Skeletal muscle tissue (tissue), 4 donors: ENCODE measurements around the gene HOXC10. TPM values are rescaled to one million over a fixed set of nuclear protein-coding genes. Genes with fewer than 3 reads are reported as not detected.

Source experiments
- H3K27ac ChIP-seq: one replicate; pipeline ENCODE4 v1.7.0; 2013; ENCODE audit warnings: mild to moderate bottlenecking, low read depth, low read length, inconsistent platforms
- H3K27me3 ChIP-seq, 3 donors: one replicate each; pipeline ENCODE4 v1.7.0; 2013; ENCODE audit warnings: low read length in 3 of 3; ENCODE audit not compliant: control insufficient read depth in 3 of 3, insufficient read depth in 3 of 3
- H3K36me3 ChIP-seq, 3 donors: one replicate each; pipeline ENCODE4 v1.7.0; 2013; ENCODE audit warnings: low read length in 3 of 3; ENCODE audit not compliant: control insufficient read depth in 3 of 3, insufficient read depth in 3 of 3
- H3K4me1 ChIP-seq, 3 donors: one replicate each; pipeline ENCODE4 v1.7.0; 2013; ENCODE audit warnings: low read length in 3 of 3, mild to moderate bottlenecking in 3 of 3; ENCODE audit not compliant: control insufficient read depth in 3 of 3, insufficient read depth in 3 of 3
- H3K4me3 ChIP-seq, 3 donors: one replicate each; pipeline ENCODE4 v1.7.0; 2013; ENCODE audit warnings: low read length in 3 of 3
- H3K9ac ChIP-seq, 3 donors: one replicate each; pipeline ENCODE4 v1.7.0; 2013; ENCODE audit warnings: low read length in 3 of 3, mild to moderate bottlenecking in 3 of 3, moderate library complexity in 2 of 3, low read depth in 1 of 3
- H3K9me3 ChIP-seq, 3 donors: one replicate each; pipeline ENCODE4 v1.7.0; 2013; ENCODE audit warnings: low read length in 3 of 3; ENCODE audit not compliant: control insufficient read depth in 3 of 3
- total RNA-seq: library from RNA; depleted of rRNA; stranded (reverse); fragments of >200 nt; gene quantifications from one replicate; pipeline ENCODE4 v1.2.3, GENCODE V29; 2014
- donor health status: Osteomylitis.

Gene HOXC10
- total RNA-seq, 1 donor from 2014 or later: 3.7 TPM

DNA sequence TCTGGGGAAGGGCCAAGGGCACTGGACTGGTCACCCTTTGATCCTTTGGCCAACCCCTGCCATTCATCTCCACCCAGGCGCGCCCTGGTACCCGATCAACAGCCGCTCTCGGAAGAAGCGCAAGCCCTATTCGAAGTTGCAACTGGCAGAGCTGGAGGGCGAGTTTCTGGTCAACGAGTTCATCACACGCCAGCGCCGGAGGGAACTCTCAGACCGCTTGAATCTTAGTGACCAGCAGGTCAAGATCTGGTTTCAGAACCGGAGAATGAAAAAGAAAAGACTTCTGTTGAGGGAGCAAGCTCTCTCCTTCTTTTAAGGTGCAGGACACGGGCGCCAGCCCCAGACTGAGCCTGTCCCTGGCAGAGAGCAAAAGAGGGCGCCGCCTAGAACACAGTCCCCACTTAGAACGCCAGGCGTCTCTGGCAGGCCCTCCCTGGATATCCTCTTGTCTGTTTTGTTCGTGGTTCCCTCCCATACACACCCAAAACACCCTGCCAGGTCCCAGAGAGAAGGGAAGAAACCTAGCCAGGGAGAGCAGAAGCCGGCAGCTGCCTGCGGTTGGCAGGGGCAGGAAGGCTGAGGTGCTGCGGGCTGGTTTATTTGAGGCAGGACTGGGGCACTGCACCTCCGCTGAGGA is 28.6 kb upstream of the HOXC10 start:
- Histone ChIP-seq H3K4me3 (no peak overlapping the region), H3K27ac (no peak overlapping the region), H3K27me3 (peaks cover 88 to 97% (median 93%) of the 10 kb centered on the region in 3 donors), H3K4me1 (peaks cover 0 to 8% (median 3%) of the 10 kb centered on the region in 3 donors), H3K9me3 (no peaks in the 10 kb centered on the region), H3K9ac (no peak overlapping the region), H3K36me3 (no peaks in the 10 kb centered on the region)

DNA sequence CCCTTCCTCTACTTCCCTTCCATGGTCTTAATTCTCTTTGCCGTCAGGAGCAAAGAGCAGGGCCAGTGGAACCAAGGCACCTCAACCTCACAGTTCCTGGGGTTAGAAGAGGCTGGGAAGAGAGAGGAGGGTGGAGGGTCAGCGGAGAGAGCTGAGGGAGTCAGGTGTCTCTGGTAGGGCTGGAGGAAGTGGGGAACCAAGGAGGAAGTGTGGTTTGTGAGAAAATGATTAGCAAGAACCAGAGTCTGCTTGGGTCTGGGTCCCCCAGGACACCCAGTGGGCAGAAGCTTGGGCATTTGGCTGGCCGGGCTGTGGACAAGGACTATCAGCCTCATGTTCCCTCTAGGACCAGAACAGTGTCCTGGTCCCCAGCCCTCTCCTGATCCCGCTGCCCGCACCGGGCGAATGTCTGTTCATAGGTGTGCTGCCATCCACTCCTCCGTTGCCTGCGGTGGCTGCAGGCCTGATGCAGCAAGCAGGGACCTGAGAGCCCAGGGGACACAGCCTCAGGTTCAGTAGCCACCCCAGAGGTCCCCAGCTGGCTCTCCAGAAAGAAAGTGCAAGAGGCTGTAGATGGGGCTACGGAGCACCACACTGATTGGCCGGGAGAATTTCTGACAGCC is 27.9 kb upstream of the HOXC10 start:
- Histone ChIP-seq H3K4me1 (peaks cover 0 to 14% (median 4%) of the 10 kb centered on the region in 3 donors), H3K4me3 (no peak overlapping the region), H3K9ac (no peak overlapping the region), H3K36me3 (no peaks in the 10 kb centered on the region), H3K27ac (no peak overlapping the region), H3K9me3 (no peaks in the 10 kb centered on the region), H3K27me3 (peaks cover 88 to 97% (median 93%) of the 10 kb centered on the region in 3 donors)

DNA sequence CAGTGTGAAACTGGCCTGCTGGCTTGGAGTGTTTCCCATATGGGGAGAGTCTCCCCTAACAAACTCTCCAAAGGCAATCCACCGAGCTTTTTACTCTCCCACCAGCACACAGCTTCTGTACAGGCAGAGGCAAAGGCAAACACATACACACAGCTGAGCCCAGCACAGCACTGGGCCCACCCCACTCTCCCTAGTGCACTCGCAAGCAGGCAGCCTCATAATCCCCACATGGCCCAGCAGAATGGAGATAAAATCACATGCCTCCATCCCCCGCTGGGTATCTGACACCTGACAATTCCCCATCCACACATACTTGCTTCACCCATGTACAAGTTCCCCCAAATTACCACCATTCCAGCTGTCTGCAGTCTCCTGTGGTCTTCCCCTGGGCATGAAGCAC is 26.8 kb upstream of the HOXC10 start:
- H3K9ac ChIP-seq: no peak overlapping the region
- H3K27me3 ChIP-seq: peaks cover 91 to 94% (median 93%) of the 10 kb centered on the region in 3 donors
- H3K36me3 ChIP-seq: no peaks in the 10 kb centered on the region
- no peak overlapping the region for H3K27ac ChIP-seq
- H3K4me1 ChIP-seq: peaks cover 0 to 18% (median 4%) of the 10 kb centered on the region in 3 donors
- no peak overlapping the region for H3K4me3 ChIP-seq
- no peaks in the 10 kb centered on the region for H3K9me3 ChIP-seq

DNA sequence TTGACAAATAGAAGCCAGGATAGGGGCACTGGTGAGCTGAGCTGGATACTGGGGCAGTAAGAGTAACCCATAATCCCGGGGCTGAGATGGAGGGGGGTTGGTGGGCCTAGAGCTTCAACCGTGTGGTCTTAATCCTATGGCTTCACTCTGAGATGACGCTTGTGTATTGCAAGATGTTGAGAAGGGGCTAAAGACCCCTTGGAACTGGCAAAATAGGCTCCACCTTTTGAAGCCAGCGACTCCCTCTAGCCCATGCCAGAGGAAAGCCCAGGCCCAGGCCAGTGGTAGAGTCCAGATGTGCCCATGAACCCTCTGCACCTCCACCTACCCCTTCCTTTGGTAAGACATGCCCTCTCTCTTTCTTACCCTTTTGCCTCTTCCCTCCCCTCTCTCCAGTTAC is 25.6 kb upstream of the HOXC10 start:
- no peak overlapping the region for H3K4me3 ChIP-seq
- H3K27ac ChIP-seq: no peak overlapping the region
- no peak overlapping the region for H3K9ac ChIP-seq
- no peaks in the 10 kb centered on the region for H3K9me3 ChIP-seq
- peaks cover 91 to 97% (median 93%) of the 10 kb centered on the region in 3 donors for H3K27me3 ChIP-seq
- H3K36me3 ChIP-seq: no peaks in the 10 kb centered on the region
- peaks cover 0 to 18% (median 4%) of the 10 kb centered on the region in 3 donors for H3K4me1 ChIP-seq

DNA sequence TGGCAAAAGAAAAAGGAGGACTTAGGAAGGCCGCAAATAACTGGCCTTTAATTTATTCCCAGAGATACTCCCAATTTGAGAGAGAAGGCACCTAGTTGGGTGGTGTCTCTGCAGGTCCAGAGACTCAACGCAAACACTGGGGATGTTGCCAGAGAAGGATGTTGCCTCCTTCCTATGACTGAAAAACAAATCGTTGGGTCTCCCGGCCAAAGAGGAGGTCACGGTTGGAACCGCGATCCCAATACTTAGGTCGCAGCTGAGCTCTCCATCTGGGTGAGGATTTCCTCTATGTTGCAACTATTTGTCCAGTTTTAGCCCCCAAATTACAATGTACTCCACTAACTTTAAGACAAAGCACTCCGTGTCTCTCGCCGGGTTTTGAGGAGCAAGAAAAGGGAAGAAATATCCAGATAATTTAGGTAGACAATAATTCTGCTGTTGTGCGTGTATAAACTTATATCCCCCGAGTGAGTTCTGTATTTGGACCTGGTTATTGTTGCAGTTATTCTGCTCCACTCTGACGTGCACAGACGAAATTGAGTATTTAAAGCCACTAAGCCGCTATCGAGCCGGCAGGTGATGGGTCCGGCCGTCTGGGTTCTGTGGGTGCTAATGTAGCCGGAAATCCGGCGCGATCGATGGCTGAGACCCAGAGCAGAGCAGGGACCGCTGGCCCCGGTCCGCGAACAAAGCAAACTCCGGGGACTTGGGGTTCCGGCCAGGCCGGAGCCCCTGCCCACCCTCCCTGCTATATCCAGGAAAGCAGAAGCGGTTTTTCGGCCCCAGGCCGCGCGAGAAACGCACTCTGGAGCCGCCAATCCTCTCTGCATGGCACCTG is 24.5 kb upstream of the HOXC10 start:
- Histone ChIP-seq H3K4me3 (peak overlapping the region in 1 of 3 donors; percentile 43), H3K36me3 (no peaks in the 10 kb centered on the region), H3K27ac (no peak overlapping the region), H3K9ac (no peak overlapping the region), H3K27me3 (peaks cover 90 to 98% (median 97%) of the 10 kb centered on the region in 3 donors), H3K4me1 (peaks cover 0 to 15% (median 6%) of the 10 kb centered on the region in 3 donors), H3K9me3 (no peaks in the 10 kb centered on the region)

DNA sequence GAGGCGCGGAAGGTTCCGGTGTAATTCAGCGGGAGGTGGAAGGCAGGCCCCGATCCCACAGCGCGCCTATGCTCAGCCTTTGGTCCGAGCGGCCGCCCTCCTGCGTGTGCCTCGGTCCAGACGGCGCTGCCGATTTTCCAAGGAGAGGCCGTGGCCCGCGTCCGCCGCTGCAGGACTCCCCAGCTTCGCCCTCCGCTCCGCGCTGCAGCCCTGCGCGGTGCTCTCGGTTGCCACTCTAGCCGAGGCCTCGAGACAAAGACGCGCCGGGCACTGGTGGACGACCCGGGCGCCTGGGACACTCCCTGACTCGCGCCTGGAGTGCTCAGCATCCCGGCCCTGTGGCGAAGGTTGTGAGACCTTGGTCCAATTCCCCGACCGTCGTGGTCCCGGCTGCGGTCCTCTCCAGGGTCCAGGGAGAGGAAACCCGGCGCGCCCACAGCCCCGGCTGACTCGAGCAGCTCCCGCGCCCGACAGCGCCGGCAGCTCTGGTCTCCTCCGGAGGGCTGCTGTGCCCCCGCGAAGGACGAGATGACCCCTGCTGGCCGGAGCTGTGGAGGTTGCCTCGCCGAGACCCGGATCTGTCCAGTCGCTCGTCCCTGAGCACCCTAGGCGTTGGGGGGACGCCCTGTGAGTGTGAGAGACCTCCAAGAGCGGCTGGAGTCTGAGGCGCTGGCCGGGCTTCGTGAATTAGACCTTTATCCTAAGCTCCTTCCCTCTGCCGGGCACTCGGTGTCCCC is 23.8 kb upstream of the HOXC10 start:
- Histone ChIP-seq H3K27ac (peak overlapping the region; percentile 25), H3K4me3 (peak overlapping the region in 2 of 3 donors; percentile 29 to 43), H3K27me3 (peaks cover 84 to 98% (median 94%) of the 10 kb centered on the region in 3 donors), H3K36me3 (no peaks in the 10 kb centered on the region), H3K9ac (no peak overlapping the region), H3K9me3 (no peaks in the 10 kb centered on the region), H3K4me1 (peaks cover 0 to 15% (median 6%) of the 10 kb centered on the region in 3 donors)

DNA sequence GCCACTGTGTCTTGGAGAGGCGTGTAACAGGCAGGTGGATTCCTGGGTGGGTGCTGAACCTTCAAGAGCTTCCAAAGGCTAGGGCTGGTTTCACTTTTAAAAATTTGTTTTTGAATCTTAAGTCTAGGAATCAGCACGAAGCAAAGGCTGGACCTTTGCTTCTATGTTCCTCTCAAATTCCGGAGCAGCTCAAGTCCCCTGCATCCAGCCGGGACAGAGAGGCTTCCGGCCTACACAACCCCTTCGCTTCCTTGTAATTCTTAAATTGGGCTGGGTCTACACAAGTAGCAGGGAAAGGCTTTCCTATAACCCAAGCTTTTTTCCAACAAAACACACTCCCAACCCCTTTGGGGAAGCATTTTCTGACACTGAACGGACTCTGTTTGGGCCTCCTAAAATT is 21.9 kb upstream of the HOXC10 start:
- Histone ChIP-seq H3K27me3 (peaks cover 80 to 96% (median 93%) of the 10 kb centered on the region in 3 donors), H3K4me3 (peak overlapping the region in 2 of 3 donors; percentile 14 to 27), H3K36me3 (no peaks in the 10 kb centered on the region), H3K27ac (peak overlapping the region; percentile 78), H3K9ac (peak overlapping the region in 1 of 3 donors; percentile 14), H3K4me1 (peaks cover 0 to 15% (median 6%) of the 10 kb centered on the region in 3 donors), H3K9me3 (no peaks in the 10 kb centered on the region)

DNA sequence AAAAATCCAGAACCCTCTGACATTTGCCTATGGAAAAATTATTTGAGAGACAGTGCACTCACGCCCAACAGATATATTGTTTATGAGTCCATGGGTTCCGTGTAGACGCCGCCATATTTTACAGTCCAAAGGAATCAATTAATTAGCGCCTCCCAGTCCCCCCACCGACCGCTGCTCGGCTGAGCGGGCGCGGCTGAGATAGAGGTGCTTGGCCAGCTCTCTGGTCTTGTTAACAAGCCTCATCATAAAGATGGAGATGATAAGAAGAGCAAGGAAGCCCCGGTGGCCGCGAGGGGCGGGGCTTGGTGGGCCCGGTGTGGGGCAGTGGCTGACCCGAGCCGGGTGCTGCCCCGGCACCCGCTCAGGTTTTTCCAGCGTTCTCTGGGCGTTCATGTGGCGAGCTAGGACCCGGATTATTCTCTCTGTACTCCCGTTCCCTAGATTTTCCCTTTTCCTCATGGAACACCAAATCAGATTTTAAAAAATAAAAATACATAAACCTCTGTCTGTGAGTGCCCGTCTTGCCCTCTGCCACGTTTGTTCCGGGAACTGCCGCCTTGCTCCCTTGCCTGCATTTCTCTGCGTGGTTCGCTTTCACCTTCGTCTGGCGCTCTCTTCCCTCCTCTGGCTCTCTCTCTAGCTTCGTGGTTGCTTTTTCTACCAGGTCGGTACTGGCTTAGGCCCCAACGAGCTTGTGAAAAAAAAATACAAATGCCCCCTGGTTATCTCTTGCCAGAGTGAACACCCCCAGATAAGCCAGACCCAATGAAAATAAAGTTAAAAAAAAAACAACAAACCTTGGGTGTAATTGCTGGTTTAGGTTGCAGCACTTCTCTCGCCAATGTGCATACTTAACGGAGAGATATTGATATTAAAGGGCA is 21.3 kb upstream of the HOXC10 start:
- Histone ChIP-seq H3K27ac (peak overlapping the region; percentile 78), H3K4me3 (peak overlapping the region in 1 of 3 donors; percentile 27), H3K9ac (peak overlapping the region in 1 of 3 donors; percentile 14), H3K27me3 (peaks cover 76 to 95% (median 93%) of the 10 kb centered on the region in 3 donors), H3K36me3 (no peaks in the 10 kb centered on the region), H3K9me3 (no peaks in the 10 kb centered on the region), H3K4me1 (peaks cover 0 to 18% (median 9%) of the 10 kb centered on the region in 3 donors)

DNA sequence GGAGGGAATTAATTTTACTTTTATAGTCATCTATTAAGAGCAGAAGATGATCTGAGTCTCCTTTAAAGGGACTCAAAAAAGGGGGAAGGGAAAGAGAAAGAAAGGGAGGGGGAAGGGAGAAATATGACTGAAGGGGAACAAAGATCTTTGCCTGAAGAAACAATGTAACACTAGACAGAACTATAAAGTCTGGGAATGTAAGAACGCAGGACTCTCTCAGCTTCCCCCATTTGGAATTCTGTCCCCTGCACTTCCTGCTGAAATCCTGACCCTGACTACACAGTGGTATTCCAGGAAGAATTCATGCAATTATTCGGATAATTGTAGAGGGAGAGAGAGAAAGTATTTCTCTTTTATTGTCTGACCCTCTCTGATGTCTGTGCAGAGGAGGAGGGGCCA is 20.6 kb upstream of the HOXC10 start:
- Histone ChIP-seq H3K36me3 (no peaks in the 10 kb centered on the region), H3K4me1 (peaks cover 0 to 18% (median 9%) of the 10 kb centered on the region in 3 donors), H3K9ac (peak overlapping the region in 1 of 3 donors; percentile 14), H3K27ac (peak overlapping the region; percentile 78), H3K27me3 (peaks cover 78 to 94% (median 93%) of the 10 kb centered on the region in 3 donors), H3K4me3 (peak overlapping the region in 1 of 3 donors; percentile 4), H3K9me3 (no peaks in the 10 kb centered on the region)
